Right cardiac atrium (tissue), 5 donors: ENCODE results near the gene GCLC. TPM values are rescaled to one million over a fixed set of nuclear protein-coding genes. Genes with fewer than 3 reads are reported as not detected.
A peak's percentile ranks its signal among the peaks of the same experiment; 100 is the strongest.

Experiments used
- ATAC-seq, 2 donors: fragments of 200-7000 bp; cut with Tn5 transposase; one replicate each; pipeline versions ENCODE4 v1.8.0 to v1.9.1; 2020; ENCODE audit warnings: moderate library complexity in 2 of 2, mild to moderate bottlenecking in 1 of 2
- DNase-seq, 3 donors: peaks; one replicate each; pipeline ENCODE4 v3.0.0-alpha.2; 2020
- H3K27ac ChIP-seq: one replicate; pipeline ENCODE4 v1.5.1; 2013; ENCODE audit warnings: mild to moderate bottlenecking, low read length, control low read depth, moderate library complexity
- H3K27me3 ChIP-seq: one replicate; pipeline ENCODE4 v1.6.1; 2013; ENCODE audit not compliant: control insufficient read depth, insufficient read depth
- H3K4me1 ChIP-seq: one replicate; pipeline ENCODE4 v1.6.1; 2013; ENCODE audit warnings: low read length; ENCODE audit not compliant: control insufficient read depth, insufficient read depth
- H3K4me3 ChIP-seq: one replicate; pipeline ENCODE4 v1.5.1; 2013; ENCODE audit warnings: low read length, control low read depth
- H3K9me3 ChIP-seq: one replicate; pipeline ENCODE4 v1.6.1; 2013; ENCODE audit warnings: low read length; ENCODE audit not compliant: control insufficient read depth
- WGBS: extraction: QIAGEN DNeasy Blood & Tissue Kit; methylation state at CpG from one replicate; pipeline ENCODE4 v1.1.7; 2013; 5-methylcytosine and 5-hydroxymethylcytosine counted together
- intact Hi-C, 4 donors: fragments of 100-400 bp; cut with DNase I; formaldehyde crosslinking; loops; one replicate each; pipeline versions ENCODE4 v1.11.0 to v1.14.0; 2022 to 2023
- polyA plus RNA-seq: library from polyadenylated mRNA; stranded (reverse); fragments of 200-250 nt; gene quantifications from one replicate; pipeline ENCODE4 v1.2.3, GENCODE V29; 2013
- total RNA-seq, 4 donors: library from RNA; stranded (reverse); fragmentation: NEBNext Ultra II Directional; extraction: Animal tissue kit (Norgen Biotek cat#: 25700); gene quantifications; one replicate each; pipeline ENCODE4 v1.2.1, GENCODE V29; 2021
- donor health status: healthy with polysubstance abuse.
- donor health status: DM: no; HTN: yes; CAD: no.
- donor health status: DM: no; HTN: no; CAD: no.
- donor health status: DM: no; HTN: yes; CAD: no; lungs with severe emphysema.
- donor health status: DM: yes; HTN: yes; CAD: no.

The GCLC gene
- total and polyA plus RNA-seq, 5 donors: 9.8 to 29.9 (median 22.2) TPM

GRCh38 chr6:53503060-53503459 is 41.8 kb downstream of the GCLC start:
- no peak for ATAC-seq
- intact Hi-C loops: no loop called here
- Histone ChIP-seq H3K4me1 (no peaks in the 10 kb centered on the region), H3K9me3 (no peaks in the 10 kb centered on the region), H3K27me3 (no peaks in the 10 kb centered on the region), H3K27ac (no peak overlapping the region), H3K4me3 (no peak overlapping the region)
- WGBS: 96% methylated on average over 5 of the region's 5 CpGs
- no peak for DNase-seq

- no peaks in the 10 kb centered on the region for H3K4me1 ChIP-seq
- no peak overlapping the region for H3K4me3 ChIP-seq
- no peaks in the 10 kb centered on the region for H3K9me3 ChIP-seq
- H3K27ac ChIP-seq: no peak overlapping the region
- DNase-seq (no peak), ATAC-seq (no peak)
- H3K27me3 ChIP-seq: no peaks in the 10 kb centered on the region
- WGBS: 69% methylated on average over 3 of the region's 3 CpGs
- intact Hi-C loops: no loop called here
Observed at GRCh38 chr6:53501432-53501831, 43.5 kb downstream of the GCLC start.

- DNase-seq: no peak
- Histone ChIP-seq H3K4me3 (no peak overlapping the region), H3K27me3 (no peaks in the 10 kb centered on the region), H3K9me3 (no peaks in the 10 kb centered on the region), H3K4me1 (no peaks in the 10 kb centered on the region), H3K27ac (no peak overlapping the region)
- no peak for ATAC-seq
- WGBS: 94% methylated on average over 4 of the region's 4 CpGs
- intact Hi-C loops: no loop called here
Observed at GRCh38 chr6:53500095-53500494, 44.8 kb downstream of the GCLC start.

GRCh38 chr6:53499094-53499493 is 45.8 kb downstream of the GCLC start:
- ATAC-seq (no peak), DNase-seq (no peak)
- H3K4me3 ChIP-seq: no peak overlapping the region
- 96% methylated on average over 3 of the region's 3 CpGs for WGBS
- intact Hi-C loops: loop anchor here (5.0 to 10.0 kb wide), 4 partner anchors 148 to 226 kb away; no protein-coding TSS in a partner anchor
- H3K27me3 ChIP-seq: no peaks in the 10 kb centered on the region
- no peak overlapping the region for H3K27ac ChIP-seq
- no peaks in the 10 kb centered on the region for H3K4me1 ChIP-seq
- no peaks in the 10 kb centered on the region for H3K9me3 ChIP-seq

GRCh38 chr6:53498649-53499048 is 46.3 kb downstream of the GCLC start:
- Histone ChIP-seq H3K4me3 (no peak overlapping the region), H3K9me3 (no peaks in the 10 kb centered on the region), H3K27me3 (no peaks in the 10 kb centered on the region), H3K27ac (no peak overlapping the region), H3K4me1 (no peaks in the 10 kb centered on the region)
- ATAC-seq (no peak), DNase-seq (no peak)
- WGBS: 91% methylated on average over 6 of the region's 6 CpGs
- intact Hi-C loops: loop anchor here (5.0 to 10.0 kb wide), 4 partner anchors 149 to 226 kb away; no protein-coding TSS in a partner anchor

GRCh38 chr6:53497905-53498304 is 47.0 kb downstream of the GCLC start:
- Histone ChIP-seq H3K4me1 (no peaks in the 10 kb centered on the region), H3K4me3 (no peak overlapping the region), H3K27ac (no peak overlapping the region), H3K27me3 (no peaks in the 10 kb centered on the region), H3K9me3 (no peaks in the 10 kb centered on the region)
- intact Hi-C loops: loop anchor here (5.0 to 10.0 kb wide), 4 partner anchors 149 to 227 kb away; no protein-coding TSS in a partner anchor
- DNase-seq (no peak), ATAC-seq (no peak)
- 90% methylated on average over 2 of the region's 2 CpGs for WGBS

GRCh38 chr6:53496797-53497375 is 48.0 kb downstream of the GCLC start:
- WGBS: 78% methylated on average over 5 of the region's 5 CpGs
- Histone ChIP-seq H3K4me1 (no peaks in the 10 kb centered on the region), H3K9me3 (no peaks in the 10 kb centered on the region), H3K4me3 (no peak overlapping the region), H3K27ac (no peak overlapping the region), H3K27me3 (no peaks in the 10 kb centered on the region)
- ATAC-seq (no peak), DNase-seq (no peak)
- intact Hi-C loops: loop anchor here (5.0 to 10.0 kb wide), 4 partner anchors 150 to 228 kb away; no protein-coding TSS in a partner anchor

- DNase-seq (no peak), ATAC-seq (no peak)
- H3K4me1 ChIP-seq: no peaks in the 10 kb centered on the region
- H3K27ac ChIP-seq: no peak overlapping the region
- intact Hi-C loops: loop anchor here (2.0 to 10.0 kb wide), 5 partner anchors 151 to 231 kb away; no protein-coding TSS in a partner anchor
- H3K9me3 ChIP-seq: no peaks in the 10 kb centered on the region
- 92% methylated on average over 6 of the region's 6 CpGs for WGBS
- no peak overlapping the region for H3K4me3 ChIP-seq
- H3K27me3 ChIP-seq: no peaks in the 10 kb centered on the region
Observed at GRCh38 chr6:53495506-53496499, 49.1 kb downstream of the GCLC start.

GRCh38 chr6:53494076-53494475 is 50.8 kb downstream of the GCLC start:
- DNase-seq (no peak), ATAC-seq (no peak)
- 64% methylated on average over 4 of the region's 4 CpGs for WGBS
- Histone ChIP-seq H3K4me1 (no peaks in the 10 kb centered on the region), H3K9me3 (no peaks in the 10 kb centered on the region), H3K4me3 (no peak overlapping the region), H3K27ac (no peak overlapping the region), H3K27me3 (no peaks in the 10 kb centered on the region)
- intact Hi-C loops: loop anchor here in 3 of 4 donors (2.0 to 10.0 kb wide), 4 partner anchors 161 to 233 kb away; no protein-coding TSS in a partner anchor

- Histone ChIP-seq H3K4me3 (peak overlapping the region; percentile 3), H3K27me3 (no peaks in the 10 kb centered on the region), H3K4me1 (no peaks in the 10 kb centered on the region), H3K27ac (no peak overlapping the region), H3K9me3 (no peaks in the 10 kb centered on the region)
- ATAC-seq: no peak
- intact Hi-C loops: loop anchor here in 3 of 4 donors (2.0 to 10.0 kb wide), 4 partner anchors 161 to 234 kb away; no protein-coding TSS in a partner anchor
- DNase-seq: no peak
- 66% methylated on average over 2 of the region's 2 CpGs for WGBS
Observed at GRCh38 chr6:53493635-53494025, 51.3 kb downstream of the GCLC start.
